Inferior parietal cortex (tissue), 1 donor: ENCODE measurements around the gene PDXDC1.
"Not testable (repeated sequence)": the region's sequence is repeated elsewhere in the genome, so short reads cannot be mapped to it uniquely, and the experiment has no call there.

ENCODE experiments used
- DNase-seq: peaks from one replicate; pipeline ENCODE4 v3.0.0-alpha.2; 2016; ENCODE audit errors: extremely low spot score

Gene PDXDC1

GRCh38 chr16:15016951-15017580 lies 42.2 kb downstream of the PDXDC1 start:
- DNase-seq, result not testable (repeated sequence)

GRCh38 chr16:15021429-15021828 lies 46.6 kb downstream of the PDXDC1 start:
- not testable (repeated sequence) for DNase-seq

GRCh38 chr16:15022194-15022593 lies 47.4 kb downstream of the PDXDC1 start:
- DNase-seq, result not testable (repeated sequence)

DNA sequence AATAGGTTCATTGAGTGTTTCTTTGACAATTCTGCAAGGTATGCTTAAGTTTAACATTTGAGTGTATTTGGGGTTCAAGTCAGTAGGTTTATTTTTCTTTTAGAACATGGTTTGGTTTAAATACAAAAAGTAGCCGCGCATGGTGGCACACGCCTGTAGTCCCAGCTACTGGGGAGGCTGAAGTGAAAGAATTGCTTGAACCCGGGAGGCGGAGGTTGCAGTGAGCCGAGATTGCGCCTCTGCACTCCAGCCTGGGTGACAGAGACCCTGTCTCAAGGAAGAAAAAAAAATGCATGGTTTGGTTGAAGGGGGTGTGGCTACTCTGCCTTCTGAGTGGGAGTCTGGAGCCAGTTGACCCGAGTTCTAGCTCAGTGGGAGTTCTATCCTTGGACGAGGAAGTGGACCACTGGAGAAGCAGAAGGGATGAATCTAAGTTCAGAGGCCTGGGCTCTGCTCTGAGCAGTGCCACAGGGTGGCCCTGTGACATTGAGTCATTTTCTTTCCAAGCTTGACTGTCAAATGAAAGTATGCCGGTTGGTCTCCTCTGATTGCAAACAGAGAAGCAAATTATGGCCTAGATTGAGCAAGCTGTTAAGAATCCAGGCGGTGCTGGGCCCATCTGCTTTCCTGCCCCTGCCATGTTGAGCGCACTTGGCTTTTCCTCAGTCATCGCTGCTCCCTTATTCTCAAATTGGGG lies 48.7 kb downstream of the PDXDC1 start:
- DNase-seq, result not testable (repeated sequence)

DNA sequence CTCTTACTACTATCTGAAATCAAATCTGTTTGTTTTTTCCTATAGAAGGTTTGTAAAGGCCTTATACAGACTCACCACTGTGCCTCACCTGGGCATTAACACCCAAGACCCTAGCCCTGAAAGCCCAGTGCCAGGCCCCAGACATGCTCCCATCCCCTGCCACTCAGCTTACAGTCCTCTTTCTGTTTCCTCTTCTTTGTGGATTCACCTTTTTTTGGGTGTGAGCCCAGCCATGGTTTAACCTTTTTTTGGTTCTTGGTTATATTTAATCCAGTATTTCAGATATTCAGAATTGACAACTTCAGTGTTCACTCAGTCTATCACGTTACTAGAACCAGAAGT lies 50.0 kb downstream of the PDXDC1 start:
- not testable (repeated sequence) for DNase-seq

- DNase-seq, result not testable (repeated sequence)
These were observed 50.6 kb downstream of the PDXDC1 start for GRCh38 chr16:15025234-15025951.

GRCh38 chr16:15027051-15027450 lies 52.2 kb downstream of the PDXDC1 start:
- DNase-seq, result not testable (repeated sequence)

- DNase-seq, result not testable (repeated sequence)
These were observed 52.9 kb downstream of the PDXDC1 start for GRCh38 chr16:15027503-15028344.

- not testable (repeated sequence) for DNase-seq
These were observed 53.5 kb downstream of the PDXDC1 start for GRCh38 chr16:15028345-15028715.

- not testable (repeated sequence) for DNase-seq
These were observed 54.2 kb downstream of the PDXDC1 start for GRCh38 chr16:15028801-15029698.

DNA sequence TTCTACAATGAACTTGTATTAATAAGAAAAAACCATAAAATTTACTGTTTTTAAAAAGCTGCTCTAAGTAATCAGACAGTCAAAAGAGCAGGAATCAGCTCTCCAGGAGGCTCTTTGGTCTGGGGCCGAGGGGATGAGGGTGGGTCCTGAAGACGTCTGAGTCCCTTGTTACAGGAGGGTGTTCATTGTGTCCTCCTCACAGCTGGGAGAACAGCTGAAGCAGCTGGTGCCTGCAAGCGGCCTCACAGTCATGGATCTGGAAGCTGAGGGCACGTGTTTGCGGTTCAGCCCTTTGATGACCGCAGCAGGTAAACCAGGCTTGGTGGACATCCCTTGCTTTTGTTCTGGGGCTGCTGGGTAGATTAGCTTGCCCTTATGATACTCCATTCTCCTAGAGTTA lies 54.9 kb downstream of the PDXDC1 start:
- DNase-seq, result not testable (repeated sequence)

DNA sequence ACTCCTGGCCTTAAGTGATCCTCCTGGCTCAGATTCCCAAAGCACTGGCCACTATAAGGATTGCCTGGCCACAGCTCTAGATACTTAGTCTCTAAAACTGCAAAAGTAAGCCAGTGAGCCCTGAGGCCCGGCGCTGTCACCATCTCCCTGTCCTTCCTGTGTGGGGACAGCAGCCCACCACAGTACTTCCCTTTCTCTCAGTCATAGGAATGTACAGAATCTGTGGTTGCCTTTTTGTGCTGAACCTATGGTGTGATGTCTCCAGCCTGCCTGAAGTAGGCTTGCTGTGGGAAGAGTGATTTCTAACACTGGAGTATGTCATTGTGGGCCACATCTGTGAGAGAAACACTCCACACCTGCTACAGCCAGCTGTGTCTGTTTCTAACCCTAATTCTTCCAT lies 56.4 kb downstream of the PDXDC1 start:
- no peak for DNase-seq

DNA sequence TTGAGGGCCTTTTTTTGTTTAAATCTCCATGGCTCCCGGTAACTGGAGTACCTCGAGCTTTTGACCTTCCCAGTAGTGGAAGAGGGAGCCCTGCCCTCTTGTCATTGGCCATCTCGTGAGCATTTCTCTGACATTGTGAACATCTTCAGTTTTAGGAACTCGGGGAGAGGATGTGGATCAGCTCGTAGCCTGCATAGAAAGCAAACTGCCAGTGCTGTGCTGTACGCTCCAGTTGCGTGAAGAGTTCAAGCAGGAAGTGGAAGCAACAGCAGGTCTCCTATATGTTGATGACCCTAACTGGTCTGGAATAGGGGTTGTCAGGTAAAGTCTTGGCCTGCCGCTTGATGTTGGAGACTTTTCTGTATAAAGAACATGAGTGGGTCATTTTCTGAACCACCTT lies 56.8 kb downstream of the PDXDC1 start:
- DNase-seq, result no peak

DNA sequence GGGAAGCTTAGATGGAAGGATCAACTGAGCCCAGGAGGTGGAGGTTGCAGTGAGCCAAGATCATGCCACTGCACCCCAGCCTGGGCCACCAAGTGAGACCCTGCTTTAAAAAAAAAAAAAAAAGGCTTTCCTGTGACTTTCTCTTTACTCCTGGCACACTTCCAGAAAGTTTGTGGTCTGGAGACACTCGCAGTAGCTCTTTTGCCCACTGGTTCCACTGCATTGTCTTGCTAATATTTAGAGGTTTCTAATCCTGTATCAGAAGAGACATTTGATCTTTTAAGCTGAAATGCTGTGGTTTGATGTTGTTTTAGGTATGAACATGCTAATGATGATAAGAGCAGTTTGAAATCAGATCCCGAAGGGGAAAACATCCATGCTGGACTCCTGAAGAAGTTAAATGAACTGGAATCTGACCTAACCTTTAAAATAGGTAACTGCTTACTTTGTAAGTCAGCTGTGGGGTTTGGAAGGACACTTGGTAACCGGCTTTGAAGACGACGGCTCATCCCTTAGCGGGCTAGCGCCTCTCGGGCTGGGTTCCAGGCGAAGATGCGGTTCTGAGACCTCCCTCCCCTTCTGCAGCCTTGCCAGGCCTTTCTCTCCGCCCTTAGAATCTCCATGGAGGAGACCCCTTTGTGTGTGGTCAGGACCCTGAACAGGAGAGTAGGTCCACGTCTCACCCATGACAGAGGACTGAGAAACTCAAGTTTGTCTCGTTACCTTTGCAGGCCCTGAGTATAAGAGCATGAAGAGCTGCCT lies 57.9 kb downstream of the PDXDC1 start:
- DNase-seq, result no peak

- DNase-seq, result no peak
These were observed 58.5 kb downstream of the PDXDC1 start for GRCh38 chr16:15033309-15033707.

DNA sequence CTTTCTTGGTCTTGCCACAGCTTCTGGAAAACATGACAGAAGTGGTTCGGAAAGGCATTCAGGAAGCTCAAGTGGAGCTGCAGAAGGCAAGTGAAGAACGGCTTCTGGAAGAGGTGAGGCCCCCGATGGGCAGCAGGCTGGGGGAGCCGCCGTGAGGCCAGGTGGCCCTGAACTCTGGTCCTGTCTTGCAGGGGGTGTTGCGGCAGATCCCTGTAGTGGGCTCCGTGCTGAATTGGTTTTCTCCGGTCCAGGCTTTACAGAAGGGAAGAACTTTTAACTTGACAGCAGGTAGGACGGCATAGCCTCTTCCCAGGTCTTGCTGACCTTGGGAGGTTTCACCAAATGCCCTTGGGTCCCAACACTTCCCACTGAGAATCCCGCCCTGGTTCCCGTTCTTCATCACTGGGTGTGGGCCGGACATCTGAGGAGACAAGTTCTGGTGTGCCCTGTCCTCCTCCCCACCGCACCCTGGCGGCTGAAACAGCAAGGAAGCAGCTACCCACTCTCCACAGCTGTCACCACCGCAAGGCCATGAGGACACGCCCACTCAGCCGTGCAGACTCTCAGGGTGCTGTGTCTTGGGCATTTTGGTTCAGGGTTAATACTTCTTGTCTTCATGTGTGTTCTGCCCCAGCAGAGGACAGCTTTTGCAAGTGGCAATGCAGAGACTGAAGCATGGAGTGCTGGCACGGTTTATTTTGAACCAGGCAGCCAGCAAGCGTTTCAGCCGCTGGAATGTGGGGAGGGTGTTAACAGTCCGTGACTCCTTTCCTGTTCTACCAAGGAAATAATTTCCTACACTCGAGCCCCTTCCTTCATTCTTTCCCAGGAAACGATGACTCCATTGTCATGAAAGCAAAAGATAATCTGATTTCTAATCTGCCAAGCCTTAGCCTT lies 59.7 kb downstream of the PDXDC1 start:
- DNase-seq, result no peak

GRCh38 chr16:15035163-15035729 lies 60.4 kb downstream of the PDXDC1 start:
- no peak for DNase-seq

- no peak for DNase-seq
These were observed 62.2 kb downstream of the PDXDC1 start for GRCh38 chr16:15037003-15037402.

- no peak for DNase-seq
These were observed 62.9 kb downstream of the PDXDC1 start for GRCh38 chr16:15037745-15038144.
